ENCODE measurements around the gene ADGRV1.
"Not testable (repeated sequence)": the region's sequence is repeated elsewhere in the genome, so short reads cannot be mapped to it uniquely, and the experiment has no call there.

ADGRV1 gene

GRCh38 chr5:91038180-91038808 is 479.7 kb downstream of the ADGRV1 start:
- DNase-seq, result no peak

- DNase-seq, result not testable (repeated sequence)
These were observed 482.5 kb downstream of the ADGRV1 start for GRCh38 chr5:91041132-91041531.

- DNase-seq, result no peak
These were observed 483.8 kb downstream of the ADGRV1 start for GRCh38 chr5:91042247-91042935.

GRCh38 chr5:91042936-91043255 is 484.3 kb downstream of the ADGRV1 start:
- no peak for DNase-seq

- no peak for DNase-seq
These were observed 489.5 kb downstream of the ADGRV1 start for GRCh38 chr5:91048073-91048472.

- DNase-seq, result no peak
These were observed 490.5 kb downstream of the ADGRV1 start for GRCh38 chr5:91049112-91049511.

GRCh38 chr5:91049800-91050199 is 491.2 kb downstream of the ADGRV1 start:
- no peak for DNase-seq

- not testable (repeated sequence) for DNase-seq
These were observed 493.8 kb downstream of the ADGRV1 start for GRCh38 chr5:91052411-91052810.

- no peak for DNase-seq
These were observed 494.6 kb downstream of the ADGRV1 start for GRCh38 chr5:91052977-91053740.

GRCh38 chr5:91053741-91054025 is 495.1 kb downstream of the ADGRV1 start:
- DNase-seq, result no peak

- DNase-seq, result no peak
These were observed 499.6 kb downstream of the ADGRV1 start for GRCh38 chr5:91058155-91058554.

- no peak for DNase-seq
These were observed 500.0 kb downstream of the ADGRV1 start for GRCh38 chr5:91058575-91058974.

- no peak for DNase-seq
These were observed 500.8 kb downstream of the ADGRV1 start for GRCh38 chr5:91059409-91059808.

- DNase-seq, result no peak
These were observed 502.5 kb downstream of the ADGRV1 start for GRCh38 chr5:91061094-91061493.

GRCh38 chr5:91061946-91062562 is 503.5 kb downstream of the ADGRV1 start:
- DNase-seq, result no peak

GRCh38 chr5:91063098-91063690 is 504.6 kb downstream of the ADGRV1 start:
- DNase-seq, result not testable (repeated sequence)

- no peak for DNase-seq
These were observed 506.9 kb downstream of the ADGRV1 start for GRCh38 chr5:91065496-91065895.

- no peak for DNase-seq
These were observed 510.8 kb downstream of the ADGRV1 start for GRCh38 chr5:91069364-91069763.

GRCh38 chr5:91070761-91071550 is 512.4 kb downstream of the ADGRV1 start:
- no peak for DNase-seq

- no peak for DNase-seq
These were observed 514.3 kb downstream of the ADGRV1 start for GRCh38 chr5:91072881-91073280.

- DNase-seq, result no peak
These were observed 516.0 kb downstream of the ADGRV1 start for GRCh38 chr5:91074615-91075014.

GRCh38 chr5:91076138-91076537 is 517.5 kb downstream of the ADGRV1 start:
- DNase-seq, result no peak

GRCh38 chr5:91077623-91078022 is 519.0 kb downstream of the ADGRV1 start:
- DNase-seq, result no peak

Data from DMS79 (cell line).